ENCODE measurements around the gene ARID1B.
"Not testable (repeated sequence)": the region's sequence is repeated elsewhere in the genome, so short reads cannot be mapped to it uniquely, and the experiment has no call there.

The ARID1B gene

GRCh38 chr6:157038610-157039009, 261.4 kb downstream of the ARID1B start:
- Histone ChIP-seq H3K79me2 (ENCODE audit: control insufficient read depth, insufficient read depth, low read length, poor library complexity) (peaks cover 4% of the 10 kb centered on the region), H3K14ac (ENCODE audit: low read length) (no peak overlapping the region), H2BK120ac (ENCODE audit: insufficient read depth, low read length, poor library complexity) (no peak overlapping the region), H3K9ac (ENCODE audit: low read length) (no peak overlapping the region), H2BK5ac (ENCODE audit: low read depth, low read length, poor library complexity) (no peak overlapping the region), H3K27me3 (ENCODE audit: insufficient read depth, low read length) (no peaks in the 10 kb centered on the region), H3K79me1 (ENCODE audit: low read length) (peaks cover 13% of the 10 kb centered on the region), H4K91ac (ENCODE audit: low read depth, low read length) (no peak overlapping the region), H3K4me3 (ENCODE audit: low read depth, low read length) (no peak overlapping the region), H3K4me2 (ENCODE audit: low read length) (no peak overlapping the region), H2AK5ac (ENCODE audit: low read length) (no peak overlapping the region), H3K4ac (ENCODE audit: low read depth, low read length) (no peak overlapping the region), H2BK12ac (ENCODE audit: low read length) (no peak overlapping the region), H3K4me1 (ENCODE audit: control insufficient read depth in 1 of 2, insufficient read depth in 2 of 2, low read length in 2 of 2) (peaks cover 8 to 11% of the 10 kb centered on the region in 2 experiments), H3K27ac (ENCODE audit: low read depth, low read length) (no peak overlapping the region), H3K18ac (ENCODE audit: low read length) (no peak overlapping the region), H3K9me3 (ENCODE audit: insufficient read depth, low read depth, low read length) (no peaks in the 10 kb centered on the region), H4K8ac (ENCODE audit: low read depth, low read length) (no peak overlapping the region), H4K12ac (ENCODE audit: low read depth, low read length) (no peak overlapping the region), H2AFZ (ENCODE audit: insufficient read depth, low read length, poor library complexity) (no peak overlapping the region), H3K36me3 (ENCODE audit: control insufficient read depth in 1 of 2, insufficient read depth in 2 of 2, low read length in 2 of 2) (peaks cover 3 to 5% of the 10 kb centered on the region in 2 experiments), H3K23ac (ENCODE audit: low read length) (no peak overlapping the region)
- WGBS (ENCODE audit: extremely low coverage, insufficient coverage, insufficient read length), result no CpG with 5 or more reads among the region's 7 CpGs
- DNase-seq, result no peak

DNA sequence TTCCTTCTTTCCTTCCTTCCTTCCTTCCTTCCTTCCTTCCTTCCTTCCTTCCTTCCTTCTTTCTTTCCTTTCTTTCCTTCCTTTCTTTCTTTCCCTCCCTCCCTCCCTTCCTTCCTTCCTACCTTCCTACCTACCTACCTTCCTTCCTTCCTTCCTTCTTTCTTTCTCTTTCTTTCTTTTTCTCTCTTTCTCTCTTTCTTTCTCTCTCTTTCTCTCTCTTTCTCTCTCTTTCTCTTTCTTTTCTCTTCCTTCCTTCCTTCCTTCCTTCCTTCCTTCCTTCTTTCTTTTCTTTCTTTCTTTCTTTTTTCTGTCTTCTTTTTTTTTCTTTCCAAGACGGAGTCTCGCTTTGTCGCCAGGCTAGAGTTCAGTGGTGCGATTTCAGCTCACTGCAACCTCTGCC, 262.5 kb downstream of the ARID1B start:
- not testable (repeated sequence) for H2BK120ac ChIP-seq (ENCODE audit: insufficient read depth, low read length, poor library complexity); H3K18ac ChIP-seq (ENCODE audit: low read length); H3K9ac ChIP-seq (ENCODE audit: low read length); H4K12ac ChIP-seq (ENCODE audit: low read depth, low read length); H2BK12ac ChIP-seq (ENCODE audit: low read length); H3K14ac ChIP-seq (ENCODE audit: low read length); DNase-seq; H2BK5ac ChIP-seq (ENCODE audit: low read depth, low read length, poor library complexity); H3K4me3 ChIP-seq (ENCODE audit: low read depth, low read length); H3K27ac ChIP-seq (ENCODE audit: low read depth, low read length); H4K8ac ChIP-seq (ENCODE audit: low read depth, low read length); H3K4me2 ChIP-seq (ENCODE audit: low read length); H3K27me3 ChIP-seq (ENCODE audit: insufficient read depth, low read length); H3K36me3 ChIP-seq (ENCODE audit: control insufficient read depth in 1 of 2, insufficient read depth in 2 of 2, low read length in 2 of 2); H3K9me3 ChIP-seq (ENCODE audit: insufficient read depth, low read depth, low read length); H3K4ac ChIP-seq (ENCODE audit: low read depth, low read length); H2AK5ac ChIP-seq (ENCODE audit: low read length); H3K23ac ChIP-seq (ENCODE audit: low read length); H4K91ac ChIP-seq (ENCODE audit: low read depth, low read length); H3K79me2 ChIP-seq (ENCODE audit: control insufficient read depth, insufficient read depth, low read length, poor library complexity); H2AFZ ChIP-seq (ENCODE audit: insufficient read depth, low read length, poor library complexity)
- peaks cover 13% of the 10 kb centered on the region for H3K79me1 ChIP-seq (ENCODE audit: low read length)
- H3K4me1 ChIP-seq (ENCODE audit: control insufficient read depth in 1 of 2, insufficient read depth in 2 of 2, low read length in 2 of 2), result peaks cover 8 to 11% of the 10 kb centered on the region in 2 experiments
- no CpG with 5 or more reads among the region's 4 CpGs for WGBS (ENCODE audit: extremely low coverage, insufficient coverage, insufficient read length)

DNA sequence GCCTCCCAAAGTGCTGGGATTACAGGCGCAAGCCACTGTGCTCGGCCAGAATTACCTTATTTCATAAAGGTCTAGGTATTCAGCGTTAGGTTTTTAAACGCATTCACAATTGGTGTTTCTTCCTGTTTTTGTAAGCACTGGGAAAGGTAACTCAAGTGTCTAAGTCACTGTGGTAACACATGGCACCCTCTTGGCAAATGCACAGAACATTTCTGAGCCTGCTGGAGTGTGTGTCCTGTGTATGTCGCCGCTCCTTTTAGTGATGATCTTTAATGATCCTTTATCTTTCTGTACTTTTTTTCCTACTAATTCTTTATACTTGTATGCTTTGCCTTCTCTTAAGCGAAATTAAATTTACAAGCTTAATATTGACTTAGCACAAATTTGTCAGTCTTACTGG, 263.0 kb downstream of the ARID1B start:
- Histone ChIP-seq H3K36me3 (ENCODE audit: control insufficient read depth in 1 of 2, insufficient read depth in 2 of 2, low read length in 2 of 2) (peaks cover 3 to 5% of the 10 kb centered on the region in 2 experiments), H3K4me2 (ENCODE audit: low read length) (no peak overlapping the region), H4K91ac (ENCODE audit: low read depth, low read length) (no peak overlapping the region), H2BK12ac (ENCODE audit: low read length) (no peak overlapping the region), H3K4ac (ENCODE audit: low read depth, low read length) (no peak overlapping the region), H3K9me3 (ENCODE audit: insufficient read depth, low read depth, low read length) (no peaks in the 10 kb centered on the region), H3K14ac (ENCODE audit: low read length) (no peak overlapping the region), H4K8ac (ENCODE audit: low read depth, low read length) (no peak overlapping the region), H2BK5ac (ENCODE audit: low read depth, low read length, poor library complexity) (no peak overlapping the region), H2BK120ac (ENCODE audit: insufficient read depth, low read length, poor library complexity) (no peak overlapping the region), H3K79me1 (ENCODE audit: low read length) (peaks cover 11% of the 10 kb centered on the region), H3K23ac (ENCODE audit: low read length) (no peak overlapping the region), H3K18ac (ENCODE audit: low read length) (no peak overlapping the region), H2AFZ (ENCODE audit: insufficient read depth, low read length, poor library complexity) (no peak overlapping the region), H3K27me3 (ENCODE audit: insufficient read depth, low read length) (no peaks in the 10 kb centered on the region), H3K9ac (ENCODE audit: low read length) (no peak overlapping the region), H4K12ac (ENCODE audit: low read depth, low read length) (no peak overlapping the region), H3K4me1 (ENCODE audit: control insufficient read depth in 1 of 2, insufficient read depth in 2 of 2, low read length in 2 of 2) (peaks cover 8 to 11% of the 10 kb centered on the region in 2 experiments), H3K27ac (ENCODE audit: low read depth, low read length) (no peak overlapping the region), H3K4me3 (ENCODE audit: low read depth, low read length) (no peak overlapping the region), H3K79me2 (ENCODE audit: control insufficient read depth, insufficient read depth, low read length, poor library complexity) (peaks cover 4% of the 10 kb centered on the region), H2AK5ac (ENCODE audit: low read length) (no peak overlapping the region)
- DNase-seq, result no peak
- WGBS (ENCODE audit: extremely low coverage, insufficient coverage, insufficient read length), result no CpG with 5 or more reads among the region's 7 CpGs

DNA sequence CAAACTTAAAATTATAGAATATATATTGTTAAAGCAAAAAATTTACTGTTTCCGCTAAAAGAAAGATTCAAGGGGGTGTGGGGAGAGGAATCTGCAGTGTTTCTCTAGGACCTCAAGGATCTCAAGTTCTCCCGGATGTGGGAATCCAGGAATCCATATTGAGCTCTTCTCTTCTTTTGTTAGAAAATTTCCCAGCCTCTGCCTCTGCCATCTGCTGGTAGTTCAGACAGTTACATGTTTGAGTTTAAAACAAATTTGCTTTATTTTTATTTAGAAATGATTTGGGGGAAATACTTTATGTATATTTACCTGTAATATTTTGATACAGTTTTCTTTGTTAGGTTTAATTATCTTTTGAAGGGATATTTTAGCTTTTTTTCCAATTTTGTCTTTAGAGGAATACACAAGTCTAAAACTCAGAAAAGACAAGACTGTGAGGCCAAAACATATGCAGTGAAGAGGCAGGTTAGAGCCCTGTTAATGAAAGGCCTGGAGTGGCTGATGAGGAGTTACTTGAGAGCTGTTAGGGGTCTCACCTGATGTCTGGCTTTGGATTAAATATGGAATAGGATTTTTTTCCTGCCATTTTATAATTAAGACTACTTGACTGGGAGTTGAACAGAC, 268.8 kb downstream of the ARID1B start:
- H3K14ac ChIP-seq (ENCODE audit: low read length), result no peak overlapping the region
- H4K12ac ChIP-seq (ENCODE audit: low read depth, low read length), result no peak overlapping the region
- peaks cover 2% of the 10 kb centered on the region for H3K9me3 ChIP-seq (ENCODE audit: insufficient read depth, low read depth, low read length)
- no peak overlapping the region for H3K4ac ChIP-seq (ENCODE audit: low read depth, low read length)
- H3K4me2 ChIP-seq (ENCODE audit: low read length), result no peak overlapping the region
- H3K36me3 ChIP-seq (ENCODE audit: control insufficient read depth in 1 of 2, insufficient read depth in 2 of 2, low read length in 2 of 2), result peaks cover 4 to 5% of the 10 kb centered on the region in 2 experiments
- H2BK12ac ChIP-seq (ENCODE audit: low read length), result no peak overlapping the region
- H3K23ac ChIP-seq (ENCODE audit: low read length), result no peak overlapping the region
- H3K79me2 ChIP-seq (ENCODE audit: control insufficient read depth, insufficient read depth, low read length, poor library complexity), result no peaks in the 10 kb centered on the region
- H3K4me3 ChIP-seq (ENCODE audit: low read depth, low read length), result no peak overlapping the region
- no peak overlapping the region for H2BK120ac ChIP-seq (ENCODE audit: insufficient read depth, low read length, poor library complexity)
- no peaks in the 10 kb centered on the region for H3K79me1 ChIP-seq (ENCODE audit: low read length)
- H4K8ac ChIP-seq (ENCODE audit: low read depth, low read length), result peak overlapping the region; percentile 47
- no peak overlapping the region for H4K91ac ChIP-seq (ENCODE audit: low read depth, low read length)
- no peak overlapping the region for H2AFZ ChIP-seq (ENCODE audit: insufficient read depth, low read length, poor library complexity)
- peaks cover 0 to 4% of the 10 kb centered on the region in 2 experiments for H3K4me1 ChIP-seq (ENCODE audit: control insufficient read depth in 1 of 2, insufficient read depth in 2 of 2, low read length in 2 of 2)
- no peaks in the 10 kb centered on the region for H3K27me3 ChIP-seq (ENCODE audit: insufficient read depth, low read length)
- no peak overlapping the region for H2BK5ac ChIP-seq (ENCODE audit: low read depth, low read length, poor library complexity)
- H3K18ac ChIP-seq (ENCODE audit: low read length), result no peak overlapping the region
- no peak overlapping the region for H3K9ac ChIP-seq (ENCODE audit: low read length)
- WGBS (ENCODE audit: extremely low coverage, insufficient coverage, insufficient read length), result no CpG with 5 or more reads among the region's 2 CpGs
- no peak overlapping the region for H2AK5ac ChIP-seq (ENCODE audit: low read length)
- no peak overlapping the region for H3K27ac ChIP-seq (ENCODE audit: low read depth, low read length)
- DNase-seq, result peak; percentile 6 to 54

All from trophoblast cell (in vitro differentiated cells and primary cell).